Measurements from ENCODE around the gene SULT2B1.
"Not testable (repeated sequence)": the region's sequence is repeated elsewhere in the genome, so short reads cannot be mapped to it uniquely, and the experiment has no call there.

Gene SULT2B1

DNA sequence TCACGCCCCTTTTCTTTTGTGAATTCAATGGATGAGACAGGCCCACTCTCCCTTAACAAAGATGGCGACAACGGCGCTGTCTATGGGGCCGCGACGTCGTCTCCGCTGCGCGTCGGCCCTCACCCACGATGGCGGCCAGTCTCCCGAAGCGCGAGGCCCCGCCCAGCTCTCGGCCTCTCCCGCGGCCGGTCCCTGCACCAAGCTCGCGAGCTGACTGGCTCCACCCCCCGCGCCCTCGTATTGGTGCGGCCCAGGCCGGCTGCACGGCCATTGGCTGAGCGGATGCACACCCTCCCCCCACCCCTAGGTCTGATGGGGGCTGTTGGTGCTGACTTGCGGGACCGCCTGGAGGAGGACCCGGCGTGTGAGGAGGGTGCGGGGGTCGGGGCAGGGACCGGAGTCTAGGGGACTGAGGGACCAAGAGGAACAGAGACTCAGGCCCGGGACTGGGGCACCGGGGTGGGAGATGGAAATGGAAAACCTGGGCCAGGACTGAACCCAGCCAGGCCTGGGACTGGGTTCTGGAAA is 72.2 kb downstream of the SULT2B1 start:
- peak; percentile 98 for DNase-seq

DNA sequence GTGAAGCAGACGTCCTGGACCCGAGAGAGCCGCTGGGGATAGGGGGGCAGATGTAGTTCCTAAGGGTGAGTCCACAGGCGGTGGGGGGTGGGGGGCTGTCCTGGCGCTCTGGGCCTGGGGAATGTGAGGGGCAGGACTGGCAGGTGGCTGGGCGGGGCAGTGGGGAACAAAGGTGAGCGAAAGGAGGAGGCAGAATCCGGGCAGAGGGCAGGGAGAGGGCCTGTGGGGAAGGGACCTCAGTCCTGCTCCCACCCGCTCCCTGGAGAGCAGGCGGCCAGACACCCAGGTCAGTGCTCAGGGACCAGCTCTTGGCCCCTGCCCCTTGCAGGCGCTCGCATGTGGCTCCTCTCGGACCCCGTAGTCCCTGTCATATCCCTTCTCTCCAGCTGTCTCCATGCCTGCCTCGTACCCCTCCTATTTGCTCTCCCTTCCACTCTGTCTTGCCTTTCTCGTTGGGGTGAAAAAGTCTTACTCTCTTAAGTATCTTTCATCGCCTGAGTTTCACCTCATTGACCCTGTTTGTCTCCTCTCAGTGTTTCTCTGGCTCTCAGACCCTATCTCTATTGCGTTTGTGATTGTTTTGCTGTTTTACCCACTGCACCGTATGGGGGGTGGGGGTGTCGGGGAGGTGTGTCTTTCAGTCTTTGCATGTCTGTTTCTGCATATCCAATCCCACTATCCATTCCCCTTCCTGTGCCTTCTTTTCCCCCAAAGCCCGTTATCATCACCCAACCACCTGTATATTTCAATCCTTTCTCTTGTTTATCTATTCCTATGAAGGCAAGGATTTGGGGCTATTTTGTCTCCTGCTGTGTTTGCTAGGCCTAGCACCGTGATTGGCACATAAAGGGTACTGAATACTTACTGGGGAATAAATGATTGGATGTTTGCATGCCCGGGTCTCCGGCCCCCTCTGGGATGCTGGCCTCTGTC is 73.1 kb downstream of the SULT2B1 start:
- peak; percentile 28 for DNase-seq

DNA sequence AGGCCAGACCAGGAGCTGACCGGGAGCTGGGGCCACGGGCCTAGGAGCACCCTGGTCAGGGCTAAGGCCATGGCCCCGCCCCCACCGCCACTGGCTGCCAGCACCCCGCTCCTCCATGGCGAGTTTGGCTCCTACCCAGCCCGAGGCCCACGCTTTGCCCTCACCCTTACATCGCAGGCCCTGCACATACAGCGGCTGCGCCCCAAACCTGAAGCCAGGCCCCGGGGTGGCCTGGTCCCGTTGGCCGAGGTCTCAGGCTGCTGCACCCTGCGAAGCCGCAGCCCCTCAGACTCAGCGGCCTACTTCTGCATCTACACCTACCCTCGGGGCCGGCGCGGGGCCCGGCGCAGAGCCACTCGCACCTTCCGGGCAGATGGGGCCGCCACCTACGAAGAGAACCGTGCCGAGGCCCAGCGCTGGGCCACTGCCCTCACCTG is 73.9 kb downstream of the SULT2B1 start:
- DNase-seq: no peak

DNA sequence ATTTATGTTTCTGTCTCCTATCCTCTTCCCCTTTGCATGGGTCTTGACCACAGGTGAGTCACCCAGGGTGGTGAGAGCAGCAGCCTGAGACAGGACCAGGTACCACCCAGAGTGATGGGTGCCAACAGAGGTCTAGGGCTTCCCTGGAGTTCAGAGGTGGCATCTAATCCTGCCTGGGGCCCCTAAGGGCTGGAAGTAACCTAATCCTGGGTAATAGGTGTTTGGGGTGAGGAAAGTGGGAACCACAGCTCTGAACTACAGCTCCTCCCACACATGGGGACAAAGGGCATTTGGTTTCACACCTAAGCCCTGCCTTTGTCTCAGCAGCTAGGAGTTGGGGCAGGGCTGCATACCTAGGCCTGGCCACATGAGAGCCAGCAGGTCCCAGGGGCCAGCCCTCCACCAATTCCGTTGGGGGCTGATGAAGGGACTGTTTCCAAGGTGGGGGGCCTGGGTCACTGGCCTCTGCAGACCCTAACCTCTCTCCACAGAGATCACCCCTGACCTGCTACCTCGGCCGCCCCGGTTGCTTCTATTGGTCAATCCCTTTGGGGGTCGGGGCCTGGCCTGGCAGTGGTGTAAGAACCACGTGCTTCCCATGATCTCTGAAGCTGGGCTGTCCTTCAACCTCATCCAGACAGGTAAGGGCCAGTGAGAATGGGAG is 75.4 kb downstream of the SULT2B1 start:
- no peak for DNase-seq

DNA sequence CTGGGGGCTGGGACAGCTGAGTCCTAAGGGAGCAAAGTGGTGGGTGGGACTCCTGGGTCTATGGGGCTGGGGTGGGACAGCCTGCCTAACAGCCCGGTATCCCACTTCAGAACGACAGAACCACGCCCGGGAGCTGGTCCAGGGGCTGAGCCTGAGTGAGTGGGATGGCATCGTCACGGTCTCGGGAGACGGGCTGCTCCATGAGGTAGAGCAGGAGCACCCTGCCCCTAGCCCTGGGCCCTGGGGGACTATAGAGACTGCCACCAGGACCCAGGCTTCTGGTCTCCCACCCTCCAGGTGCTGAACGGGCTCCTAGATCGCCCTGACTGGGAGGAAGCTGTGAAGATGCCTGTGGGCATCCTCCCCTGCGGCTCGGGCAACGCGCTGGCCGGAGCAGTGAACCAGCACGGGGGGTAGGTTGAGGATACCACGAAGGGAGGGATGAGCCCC is 75.9 kb downstream of the SULT2B1 start:
- DNase-seq: no peak

DNA sequence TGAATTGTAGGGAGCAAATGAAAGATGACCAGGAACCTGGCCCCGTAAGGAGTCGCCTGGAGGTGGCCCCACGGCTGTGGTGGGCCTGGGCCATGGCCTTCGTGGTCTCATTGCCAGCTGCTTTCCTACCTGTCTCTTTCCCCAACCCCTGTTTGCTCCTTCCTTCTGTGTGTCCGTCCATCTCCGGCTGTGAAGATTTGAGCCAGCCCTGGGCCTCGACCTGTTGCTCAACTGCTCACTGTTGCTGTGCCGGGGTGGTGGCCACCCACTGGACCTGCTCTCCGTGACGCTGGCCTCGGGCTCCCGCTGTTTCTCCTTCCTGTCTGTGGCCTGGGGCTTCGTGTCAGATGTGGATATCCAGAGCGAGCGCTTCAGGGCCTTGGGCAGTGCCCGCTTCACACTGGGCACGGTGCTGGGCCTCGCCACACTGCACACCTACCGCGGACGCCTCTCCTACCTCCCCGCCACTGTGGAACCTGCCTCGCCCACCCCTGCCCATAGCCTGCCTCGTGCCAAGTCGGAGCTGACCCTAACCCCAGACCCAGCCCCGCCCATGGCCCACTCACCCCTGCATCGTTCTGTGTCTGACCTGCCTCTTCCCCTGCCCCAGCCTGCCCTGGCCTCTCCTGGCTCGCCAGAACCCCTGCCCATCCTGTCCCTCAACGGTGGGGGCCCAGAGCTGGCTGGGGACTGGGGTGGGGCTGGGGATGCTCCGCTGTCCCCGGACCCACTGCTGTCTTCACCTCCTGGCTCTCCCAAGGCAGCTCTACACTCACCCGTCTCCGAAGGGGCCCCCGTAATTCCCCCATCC is 76.7 kb downstream of the SULT2B1 start:
- no peak for DNase-seq

DNA sequence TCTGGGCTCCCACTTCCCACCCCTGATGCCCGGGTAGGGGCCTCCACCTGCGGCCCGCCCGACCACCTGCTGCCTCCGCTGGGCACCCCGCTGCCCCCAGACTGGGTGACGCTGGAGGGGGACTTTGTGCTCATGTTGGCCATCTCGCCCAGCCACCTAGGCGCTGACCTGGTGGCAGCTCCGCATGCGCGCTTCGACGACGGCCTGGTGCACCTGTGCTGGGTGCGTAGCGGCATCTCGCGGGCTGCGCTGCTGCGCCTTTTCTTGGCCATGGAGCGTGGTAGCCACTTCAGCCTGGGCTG is 77.3 kb downstream of the SULT2B1 start:
- no peak for DNase-seq

DNA sequence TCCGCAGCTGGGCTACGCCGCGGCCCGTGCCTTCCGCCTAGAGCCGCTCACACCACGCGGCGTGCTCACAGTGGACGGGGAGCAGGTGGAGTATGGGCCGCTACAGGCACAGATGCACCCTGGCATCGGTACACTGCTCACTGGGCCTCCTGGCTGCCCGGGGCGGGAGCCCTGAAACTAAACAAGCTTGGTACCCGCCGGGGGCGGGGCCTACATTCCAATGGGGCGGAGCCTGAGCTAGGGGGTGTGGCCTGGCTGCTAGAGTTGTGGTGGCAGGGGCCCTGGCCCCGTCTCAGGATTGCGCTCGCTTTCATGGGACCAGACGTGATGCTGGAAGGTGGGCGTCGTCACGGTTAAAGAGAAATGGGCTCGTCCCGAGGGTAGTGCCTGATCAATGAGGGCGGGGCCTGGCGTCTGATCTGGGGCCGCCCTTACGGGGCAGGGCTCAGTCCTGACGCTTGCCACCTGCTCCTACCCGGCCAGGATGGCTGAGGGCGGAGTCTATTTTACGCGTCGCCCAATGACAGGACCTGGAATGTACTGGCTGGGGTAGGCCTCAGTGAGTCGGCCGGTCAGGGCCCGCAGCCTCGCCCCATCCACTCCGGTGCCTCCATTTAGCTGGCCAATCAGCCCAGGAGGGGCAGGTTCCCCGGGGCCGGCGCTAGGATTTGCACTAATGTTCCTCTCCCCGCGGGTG is 77.8 kb downstream of the SULT2B1 start:
- peak; percentile 86 for DNase-seq

DNA sequence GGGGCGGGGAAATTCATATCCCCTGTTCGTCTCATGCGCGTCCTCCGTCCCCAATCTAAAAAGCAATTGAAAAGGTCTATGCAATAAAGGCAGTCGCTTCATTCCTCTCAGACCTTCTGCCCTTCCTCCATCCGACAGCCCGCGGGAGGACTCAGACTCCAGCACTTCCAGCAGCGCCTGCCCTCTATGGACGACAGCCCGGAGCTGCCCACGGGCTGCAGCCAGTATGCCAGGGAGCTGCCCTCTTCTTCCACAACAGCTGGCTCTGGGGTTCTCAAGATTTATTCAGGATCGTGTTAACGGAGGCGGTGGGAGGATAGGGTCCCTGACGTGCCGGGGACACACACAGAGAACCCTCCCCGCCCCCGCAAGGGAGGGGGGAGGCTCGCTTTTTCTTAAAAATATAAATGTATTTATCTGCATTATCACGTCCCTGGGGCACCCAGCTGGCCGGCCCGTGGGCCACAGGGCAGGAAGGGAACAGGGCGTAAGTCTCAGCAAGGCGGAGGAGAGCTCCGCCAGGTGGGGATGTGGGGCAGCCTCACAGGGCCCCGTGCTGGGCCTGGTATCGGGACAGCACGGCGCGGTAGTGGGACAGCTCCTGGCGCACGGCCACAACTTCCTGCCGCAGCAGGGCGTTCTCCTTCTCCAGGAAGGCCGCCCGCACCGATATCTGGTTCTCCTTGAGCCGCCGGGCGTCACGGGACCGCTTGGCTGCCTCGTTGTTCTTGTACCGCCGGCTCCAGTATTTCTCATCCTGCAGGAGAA is 78.5 kb downstream of the SULT2B1 start:
- peak; percentile 34 for DNase-seq

DNA sequence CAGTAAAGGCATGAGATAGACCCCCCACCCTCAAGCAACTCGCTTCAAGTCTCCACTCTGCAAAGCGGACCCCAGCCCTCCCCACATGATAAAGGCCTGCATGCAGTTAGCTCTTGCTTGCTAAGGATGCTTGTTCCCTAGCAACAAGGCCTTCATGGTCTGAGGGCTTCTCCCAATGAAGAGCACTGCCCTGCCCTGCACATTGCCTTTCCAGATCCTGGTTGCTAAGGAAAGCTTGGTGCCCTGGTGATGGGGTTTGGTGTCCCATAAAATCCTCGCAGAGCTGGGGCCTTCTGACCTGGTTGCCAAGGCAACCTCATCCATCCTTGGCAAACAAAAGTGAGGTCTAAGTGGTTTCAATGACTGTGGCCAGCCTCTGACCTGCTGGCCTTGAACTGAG is 79.3 kb downstream of the SULT2B1 start:
- DNase-seq: peak; percentile 8

DNA sequence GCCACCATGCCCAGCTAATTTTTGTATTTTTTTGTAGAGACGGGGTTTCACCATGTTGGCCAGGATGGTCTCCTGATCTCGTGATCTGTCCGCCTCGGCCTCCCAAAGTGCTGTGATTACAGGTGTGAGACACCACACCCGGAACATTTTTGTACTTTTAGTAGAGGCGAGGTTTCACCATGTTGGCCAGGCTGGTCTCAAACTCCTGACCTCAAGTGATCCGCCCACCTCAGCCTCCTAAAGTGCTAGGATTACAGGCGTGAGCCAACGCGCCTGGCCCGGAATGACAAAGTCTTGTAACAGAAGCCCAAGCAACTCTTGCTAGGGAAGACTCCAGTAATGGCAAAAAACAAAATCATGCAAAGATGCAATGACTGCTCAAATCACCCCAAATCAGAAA is 80.3 kb downstream of the SULT2B1 start:
- DNase-seq: not testable (repeated sequence)

DNA sequence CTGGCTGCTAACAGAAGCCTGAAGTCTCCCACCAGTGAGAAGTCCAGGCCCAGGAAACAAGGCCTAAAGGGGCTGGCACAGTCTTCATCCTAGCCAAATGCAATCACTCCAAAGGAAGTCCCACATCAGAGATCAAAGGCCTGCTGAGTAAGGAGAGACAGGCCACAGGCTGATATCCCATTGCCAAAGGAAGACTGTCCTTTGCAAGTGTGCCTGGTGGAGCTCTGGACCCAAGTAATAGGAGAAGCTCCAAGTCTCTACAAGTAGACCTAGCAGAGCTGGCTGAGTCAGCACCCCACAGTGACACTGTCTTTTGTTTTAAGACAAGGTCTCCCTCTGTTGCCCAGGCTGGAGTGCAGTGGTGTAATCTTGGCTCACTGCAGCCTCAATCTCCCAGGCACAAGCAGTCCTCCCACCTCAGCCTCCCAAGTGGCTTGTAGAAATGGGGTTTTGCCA is 80.7 kb downstream of the SULT2B1 start:
- no peak for DNase-seq

DNA sequence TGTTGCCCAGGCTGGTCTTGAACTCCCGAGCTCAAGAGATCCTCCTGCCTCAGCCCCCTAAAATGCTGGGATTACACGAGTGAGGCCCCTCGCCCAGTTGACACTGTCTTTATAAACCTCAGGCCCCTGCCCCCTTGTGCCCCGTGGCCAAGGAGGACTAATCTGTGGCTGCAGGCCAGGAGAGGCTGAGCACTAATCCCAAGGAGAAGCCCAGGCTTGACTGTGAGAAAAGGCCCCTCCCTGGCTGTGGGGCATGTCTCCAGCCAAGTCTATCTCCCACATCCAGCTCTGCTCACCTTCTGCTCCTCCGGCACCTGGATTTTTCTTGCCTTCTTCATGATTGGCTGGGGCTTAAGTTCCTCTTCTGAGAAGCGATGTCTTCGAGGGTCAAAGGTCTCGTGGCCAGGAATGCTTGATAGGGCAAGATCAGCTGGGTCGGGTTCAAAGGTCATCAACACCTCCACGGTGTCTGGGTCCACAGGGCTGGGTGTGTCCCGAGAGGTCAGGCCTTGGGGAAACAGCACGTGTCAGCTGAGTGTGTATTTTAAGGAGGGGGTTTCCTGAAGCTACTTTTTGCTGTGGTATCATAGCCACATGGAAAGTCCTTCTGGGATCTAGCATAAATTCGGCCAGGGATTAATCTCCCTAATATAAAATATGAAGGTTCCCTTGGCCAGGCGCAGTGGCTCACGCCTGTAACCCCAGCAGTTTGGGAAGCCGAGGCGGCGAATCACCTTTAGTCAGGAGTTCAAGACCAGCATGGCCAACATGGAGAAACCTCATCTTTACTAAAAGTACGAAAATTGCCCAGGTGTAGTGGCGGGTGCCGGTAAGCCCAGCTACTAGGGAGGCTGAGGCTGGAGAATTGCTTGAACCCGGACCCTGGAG is 81.4 kb downstream of the SULT2B1 start:
- no peak for DNase-seq

DNA sequence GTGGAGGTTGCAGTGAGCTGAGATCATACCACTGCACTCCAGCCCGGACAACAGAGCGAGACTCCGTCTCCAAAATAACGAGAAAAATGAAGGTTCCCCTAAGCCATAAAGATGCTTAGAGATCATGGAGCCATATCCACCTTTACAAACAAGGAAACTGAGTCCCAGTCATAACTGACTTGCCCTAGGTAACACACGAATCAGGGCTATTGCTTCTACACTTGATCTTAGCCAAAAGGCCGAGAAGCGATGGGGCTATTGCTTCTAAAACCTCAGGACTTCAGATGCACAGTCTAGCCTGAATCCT is 82.0 kb downstream of the SULT2B1 start:
- no peak for DNase-seq

DNA sequence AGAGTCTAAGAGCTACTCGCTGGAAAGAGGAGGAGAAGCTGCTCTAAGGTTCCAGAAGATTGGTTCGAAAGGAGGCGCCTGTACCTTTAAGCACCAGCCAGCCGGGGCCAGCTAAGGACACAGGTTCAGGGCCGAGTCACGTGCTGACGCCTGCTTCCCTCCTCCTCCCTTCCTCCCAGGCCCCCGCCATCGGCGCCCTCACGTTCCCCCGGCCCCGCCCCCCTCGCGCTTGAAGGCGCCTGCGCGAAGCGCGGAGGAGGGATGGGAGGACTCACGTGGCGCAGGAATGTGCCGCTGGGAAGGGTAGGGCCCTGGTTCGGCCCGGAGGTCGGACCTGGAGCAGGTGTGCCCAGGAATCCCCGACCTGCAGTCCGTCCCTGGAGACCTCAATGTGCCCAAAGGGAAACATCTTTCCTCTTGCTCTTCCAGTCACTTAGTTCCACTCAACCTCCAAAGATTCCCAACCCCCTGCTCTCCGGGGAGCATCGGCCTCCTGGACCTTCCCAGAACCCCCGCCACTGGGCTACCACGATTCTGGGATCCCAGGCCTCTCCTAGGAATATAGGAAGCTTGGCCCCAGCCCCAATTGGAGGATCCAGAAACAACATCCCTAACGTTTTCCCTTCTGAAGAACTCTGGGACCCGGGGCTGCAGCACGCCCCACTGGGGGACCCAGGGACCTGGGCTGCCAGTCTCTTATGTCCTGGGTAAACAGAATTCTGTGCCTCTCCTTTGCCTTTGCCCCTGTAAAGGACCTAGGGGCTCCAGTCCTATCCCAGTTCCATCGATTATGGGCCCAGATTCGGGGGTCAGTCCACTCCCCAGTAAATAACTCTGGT is 82.7 kb downstream of the SULT2B1 start:
- DNase-seq: peak; percentile 92

DNA sequence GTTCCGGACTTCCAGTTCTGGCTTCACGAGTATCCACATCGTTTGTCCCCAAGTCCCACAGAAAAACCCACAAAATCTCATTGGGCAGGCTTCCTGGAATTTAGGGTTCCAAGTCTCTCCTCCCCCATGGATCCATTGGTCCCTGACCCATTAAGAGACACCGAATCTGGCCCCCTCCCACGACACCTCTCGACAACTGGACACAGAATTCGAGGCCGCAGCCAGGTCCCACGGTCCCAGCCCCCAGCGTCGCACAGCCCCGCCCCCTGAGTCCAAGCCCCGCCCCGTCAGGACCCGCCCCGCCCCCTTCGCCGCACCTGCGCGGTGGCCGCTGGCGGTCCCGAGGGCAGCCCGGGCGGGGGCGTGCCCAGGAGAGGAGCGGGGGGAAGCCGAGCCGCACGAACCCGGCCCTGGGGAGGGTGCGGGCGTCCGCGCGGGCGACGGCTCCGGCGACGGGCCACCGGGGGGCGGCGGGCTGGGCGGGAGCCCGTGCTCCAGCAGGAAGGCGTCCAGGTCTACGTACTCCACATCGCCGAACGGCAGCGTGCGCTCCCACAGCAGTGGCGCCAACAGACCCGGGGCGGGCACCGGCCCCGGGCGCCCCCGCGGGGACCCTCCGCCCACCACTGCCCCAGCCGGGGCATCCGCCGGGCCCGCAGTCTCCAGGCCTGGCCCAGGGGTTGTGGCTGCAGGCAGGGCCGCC is 83.4 kb downstream of the SULT2B1 start:
- peak; percentile 42 for DNase-seq

DNA sequence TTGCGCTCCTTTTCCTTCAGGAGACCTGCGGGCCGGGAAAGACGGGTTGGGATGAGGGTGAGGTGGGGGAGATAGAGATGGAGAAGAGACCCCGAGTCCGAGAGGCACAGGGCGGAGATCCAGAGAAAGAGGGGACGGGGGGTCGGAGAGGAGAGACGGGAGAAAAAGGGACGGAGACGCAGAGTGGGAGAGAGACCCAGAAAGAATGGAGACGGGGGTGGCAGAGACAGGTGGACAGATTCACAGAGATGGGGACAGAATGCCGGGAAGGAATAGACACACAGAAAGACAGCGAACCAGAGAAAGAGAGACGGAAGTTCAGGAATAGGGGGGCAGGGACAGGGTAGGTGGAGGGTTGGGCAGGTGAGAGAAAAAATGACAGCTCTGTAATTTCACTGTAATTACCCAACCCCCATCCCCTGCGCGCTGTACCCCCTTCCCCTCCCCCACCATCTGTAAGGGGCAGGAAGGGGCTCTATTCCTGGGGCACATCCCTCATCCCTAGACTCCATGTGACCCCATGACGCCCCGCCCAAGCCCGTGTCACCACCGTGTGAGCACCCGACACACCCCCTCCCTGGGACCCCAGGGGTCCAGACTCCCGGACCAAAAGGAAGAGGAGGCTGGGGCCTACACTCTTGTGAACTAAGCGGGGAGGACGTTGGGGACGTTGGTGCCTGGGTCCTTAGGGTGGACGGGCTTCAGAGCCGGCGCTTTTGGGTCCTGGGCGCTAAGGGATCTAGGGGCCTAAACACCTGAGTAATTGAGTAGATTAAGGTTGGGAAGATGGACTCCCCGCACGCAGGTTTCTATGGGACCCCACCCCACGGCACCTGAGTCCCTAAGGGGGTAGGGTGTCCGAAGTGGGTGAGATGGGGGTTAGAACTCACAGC is 84.2 kb downstream of the SULT2B1 start:
- DNase-seq: no peak

DNA sequence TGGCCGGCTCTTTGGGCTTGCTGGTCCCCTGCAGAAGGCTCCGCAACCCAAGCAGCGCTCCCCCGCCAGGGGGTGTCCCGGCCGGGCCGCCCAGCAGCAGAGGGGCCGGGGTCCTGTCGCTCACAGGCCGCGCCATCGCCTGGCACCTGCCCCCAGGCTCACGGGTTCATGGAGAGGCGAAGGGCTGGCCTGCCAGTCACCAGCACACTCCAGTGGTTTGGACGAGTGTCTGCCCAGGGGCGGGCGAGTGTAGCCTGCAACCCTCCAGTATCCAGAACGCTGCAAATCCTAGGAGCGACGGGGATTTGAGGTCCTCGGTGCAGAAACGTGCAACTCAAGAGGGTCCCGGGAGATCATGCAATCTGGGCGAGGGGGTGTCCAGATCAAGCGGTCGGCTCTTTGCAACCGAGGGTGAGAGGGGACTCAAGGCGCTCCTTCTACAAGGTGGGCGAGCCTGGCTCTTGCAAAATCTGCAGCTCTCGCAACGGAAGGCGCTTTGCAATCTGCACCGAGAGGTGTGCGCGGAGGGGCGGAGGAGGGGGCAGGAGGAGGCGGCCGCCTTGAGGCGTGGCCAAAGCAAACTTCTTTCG is 85.0 kb downstream of the SULT2B1 start, which contains the start of gene DBP:
TSS of gene DBP (minus strand) at position 521 of the 590 bp plus-strand sequence. CDS start at position 136, 385 bp downstream.
- DNase-seq: peak; percentile 19
